ENCODE results near the gene BCL2L1.

- TF ChIP-seq CTCF (IDR thresholded peaks at IDR 0.05) (no peak), EZH2 (IDR thresholded peaks at IDR 0.05) (no peak)
These were observed 27.6 kb downstream of the BCL2L1 start for GRCh38 chr20:31694842-31695593.

Data from neural progenitor cell (in vitro differentiated cells).